NOMO-1 (cell line): ENCODE results near the gene LRRC4C.
"Not testable (repeated sequence)": the region's sequence is repeated elsewhere in the genome, so short reads cannot be mapped to it uniquely, and the experiment has no call there.

Experiments
- DNase-seq, 2 experiments: peaks; one replicate each; lab custom pipeline; 2025; ENCODE audit not compliant: unreplicated experiment in 2 of 2; lab: John Stamatoyannopoulos, UW

The LRRC4C gene

DNA sequence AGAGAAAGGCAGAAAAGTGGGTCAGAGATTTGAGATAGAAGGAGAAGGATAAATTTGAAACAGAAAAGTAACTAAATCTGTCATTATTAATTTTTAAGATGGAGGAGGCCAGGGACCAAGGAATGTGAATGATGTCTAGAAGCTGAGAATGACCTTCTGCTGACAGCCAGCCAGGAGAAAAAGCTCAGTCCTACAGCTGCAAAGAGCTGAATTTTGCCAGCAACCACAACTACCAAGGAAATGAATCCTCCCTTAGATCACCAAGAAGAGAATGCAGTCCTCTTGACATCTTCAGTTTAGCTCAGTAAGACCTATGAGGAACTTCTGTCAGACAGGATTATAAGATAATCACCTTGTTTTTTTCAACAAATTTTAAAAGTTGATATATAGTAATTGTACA lies 538.2 kb downstream of the LRRC4C start:
- DNase-seq = no peak

GRCh38 chr11:40910774-40911173 lies 548.7 kb downstream of the LRRC4C start:
- not testable (repeated sequence) for DNase-seq

DNA sequence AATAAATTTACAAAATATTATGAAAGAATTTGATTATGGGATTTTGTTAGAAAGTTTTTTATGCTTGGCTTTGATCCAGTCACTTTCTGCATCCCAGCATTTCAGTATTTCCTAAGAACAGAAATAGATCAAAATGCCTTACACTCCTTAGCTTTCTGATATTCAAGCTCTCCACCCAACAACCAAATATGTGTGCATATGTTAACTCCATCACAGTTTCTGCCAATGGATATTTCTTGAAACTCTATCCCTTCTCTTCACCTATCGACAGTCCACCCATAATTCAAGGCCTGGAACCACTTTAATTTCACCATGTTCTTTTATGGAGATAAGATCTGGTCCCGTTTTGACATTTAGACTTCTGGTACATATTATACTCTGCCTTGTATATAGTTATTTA lies 565.0 kb downstream of the LRRC4C start:
- DNase-seq = no peak

GRCh38 chr11:40885250-40885954 lies 574.0 kb downstream of the LRRC4C start:
- DNase-seq = no peak

- DNase-seq = no peak
Measured at GRCh38 chr11:40882301-40882700, 577.2 kb downstream of the LRRC4C start.

DNA sequence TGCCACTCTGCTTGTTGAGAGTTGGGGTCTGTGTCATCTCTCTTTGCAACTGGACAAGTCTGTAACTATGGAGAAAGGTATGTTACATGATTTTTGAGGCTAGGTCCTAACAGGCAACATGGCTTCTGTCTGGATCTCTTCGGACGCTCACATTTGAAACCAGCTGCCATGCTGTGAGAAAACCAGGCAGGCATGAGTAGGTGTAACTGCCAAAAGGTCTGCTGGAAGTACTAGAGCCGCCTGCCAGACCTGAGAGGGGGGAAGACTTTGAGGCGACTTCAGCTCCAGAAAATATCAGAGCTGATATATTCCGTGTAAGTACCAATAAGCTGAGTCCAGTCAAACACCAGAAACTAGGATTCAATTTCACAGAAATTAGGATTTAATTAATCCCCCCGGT lies 579.5 kb downstream of the LRRC4C start:
- no peak for DNase-seq

GRCh38 chr11:40877981-40878380 lies 581.5 kb downstream of the LRRC4C start:
- DNase-seq = no peak

DNA sequence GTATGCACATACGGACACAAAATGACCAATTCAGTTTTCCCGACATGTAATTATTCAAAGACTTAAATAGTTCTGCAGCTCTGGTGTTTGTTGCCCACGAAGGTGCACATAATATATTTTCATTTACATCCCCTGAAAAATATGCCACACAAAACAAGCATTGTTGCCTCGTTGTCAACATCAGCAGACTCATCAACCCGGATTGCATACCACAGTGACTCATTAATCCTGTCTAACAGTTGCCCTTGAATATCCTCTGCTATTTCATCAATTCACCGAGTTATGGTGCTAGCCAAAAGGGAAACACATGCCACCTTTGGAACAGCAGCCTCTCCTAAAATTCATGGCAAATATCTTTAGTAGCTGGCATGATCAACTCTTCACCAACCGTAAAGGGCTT lies 582.2 kb downstream of the LRRC4C start:
- no peak for DNase-seq

DNA sequence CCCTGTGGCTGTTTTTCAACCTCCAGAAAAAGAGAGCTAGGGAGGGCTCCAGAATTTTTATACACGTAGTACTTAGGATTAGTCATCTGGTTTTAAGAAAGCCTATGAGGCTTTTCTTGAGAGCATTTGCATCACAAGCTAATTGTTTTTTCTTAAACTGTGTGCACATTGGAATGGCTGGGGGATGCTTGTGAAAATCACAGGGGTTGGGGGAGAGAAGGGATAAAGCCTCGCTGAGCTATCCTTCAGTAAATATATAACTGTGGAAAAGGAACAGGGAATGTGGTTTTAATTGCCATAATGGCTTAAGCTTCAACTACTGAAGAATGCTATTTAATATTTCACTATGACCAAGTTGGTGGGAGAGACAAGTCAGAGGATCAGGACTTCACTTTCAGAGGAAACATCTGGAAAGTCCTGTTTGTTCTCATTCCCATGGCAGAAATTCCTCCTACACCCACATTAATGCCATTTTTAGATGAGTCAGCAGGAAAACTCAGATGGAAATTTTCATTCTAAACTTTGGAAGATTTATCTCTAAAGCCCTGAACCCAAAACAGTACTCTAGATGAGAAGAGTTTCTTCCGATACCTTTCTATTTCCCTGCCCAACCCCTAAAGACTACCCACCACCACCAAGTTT lies 591.3 kb downstream of the LRRC4C start:
- no peak for DNase-seq

- not testable (repeated sequence) for DNase-seq
Measured at GRCh38 chr11:40857754-40858153, 601.7 kb downstream of the LRRC4C start.

GRCh38 chr11:40842750-40843339 lies 616.6 kb downstream of the LRRC4C start:
- no peak for DNase-seq

DNA sequence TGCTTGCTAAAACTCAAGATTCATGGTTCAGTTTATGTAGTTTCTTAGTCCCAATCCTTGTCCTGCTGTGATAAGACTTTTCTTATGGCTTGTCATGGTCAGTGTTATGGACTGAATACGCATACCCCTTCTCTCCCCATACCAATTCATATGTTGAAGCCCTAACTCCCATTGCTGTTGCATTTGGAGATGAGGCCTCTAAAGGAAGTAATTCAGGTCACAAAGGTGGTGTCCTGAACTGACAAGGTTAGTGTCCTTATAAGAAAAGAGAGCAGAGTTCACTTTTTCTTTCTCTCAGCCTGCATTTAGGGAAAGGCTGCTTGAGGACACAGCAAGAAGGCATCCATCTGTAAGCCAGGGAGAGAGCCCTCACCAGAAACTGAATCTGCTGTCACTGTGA lies 618.2 kb downstream of the LRRC4C start:
- DNase-seq = no peak

DNA sequence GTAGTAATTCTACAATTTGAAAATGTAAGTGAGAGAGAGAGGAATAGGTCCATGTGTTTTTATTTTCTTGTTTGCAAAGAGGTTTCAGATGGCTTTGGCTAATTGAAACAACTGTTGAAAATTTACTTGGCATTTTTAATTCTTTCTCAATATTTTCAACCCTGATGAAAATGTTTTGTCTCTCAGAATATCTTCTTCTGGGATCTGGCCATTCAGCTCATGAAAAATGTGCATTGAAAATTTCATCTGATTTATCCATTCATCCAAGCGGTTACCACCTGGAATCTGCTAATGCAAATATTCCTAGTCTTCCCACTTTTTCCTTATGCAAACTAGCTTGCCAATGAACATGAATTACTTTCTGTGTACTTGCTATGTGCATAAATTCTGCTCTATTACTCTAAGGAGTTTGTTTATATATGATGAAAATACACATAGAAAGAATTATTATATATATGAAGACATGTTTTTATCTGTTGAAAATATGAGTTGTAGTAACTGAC lies 621.2 kb downstream of the LRRC4C start:
- DNase-seq = no peak

DNA sequence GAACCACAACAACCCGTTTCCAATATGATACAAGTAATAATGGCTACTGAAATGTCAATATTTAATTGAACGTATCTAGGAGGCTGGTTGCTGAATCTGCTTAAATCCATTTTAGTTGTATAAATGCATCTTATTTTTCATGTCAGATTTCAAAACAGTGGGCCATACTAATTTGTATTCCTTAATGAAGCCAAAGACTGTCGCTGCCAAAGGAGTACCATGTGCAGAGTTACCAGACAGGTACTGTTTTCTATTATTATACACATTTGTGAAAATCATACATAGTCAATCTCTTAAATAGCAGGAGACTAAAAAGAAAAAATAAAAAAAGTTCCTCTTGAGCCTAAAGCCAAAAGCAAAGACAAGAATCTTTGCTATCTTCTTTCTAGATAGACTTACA lies 632.3 kb downstream of the LRRC4C start:
- no peak for DNase-seq

- DNase-seq = no peak
Measured at GRCh38 chr11:40826601-40827000, 632.9 kb downstream of the LRRC4C start.

DNA sequence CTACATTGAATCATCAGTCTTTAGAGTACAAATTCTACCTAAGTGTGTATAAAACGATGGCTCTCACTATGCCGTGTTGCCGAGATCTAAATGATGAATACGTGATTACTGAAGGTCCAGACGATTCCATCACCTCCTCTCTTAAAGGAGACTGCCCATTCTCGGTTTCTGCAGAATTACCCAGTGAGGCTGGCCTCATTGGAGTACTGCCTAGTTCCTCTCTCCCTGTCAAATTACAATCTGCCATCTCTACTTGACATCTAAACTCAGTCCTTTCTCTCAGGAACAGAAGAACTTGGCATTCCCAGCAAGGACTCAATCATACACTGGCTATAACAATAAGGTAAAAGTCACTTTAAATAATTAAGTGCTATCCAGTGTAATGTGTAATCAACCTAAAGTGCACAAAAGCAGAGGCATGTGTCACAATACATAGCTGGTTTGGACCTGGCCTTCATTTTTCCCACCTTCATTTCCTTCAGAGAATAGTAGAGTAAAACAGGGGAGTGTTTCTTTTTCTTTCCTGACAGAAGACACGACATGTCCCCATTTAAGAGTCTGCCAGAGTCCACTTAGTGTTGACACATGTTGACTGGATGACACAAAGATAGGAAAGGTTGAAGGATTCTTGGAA lies 634.1 kb downstream of the LRRC4C start:
- DNase-seq = no peak

- DNase-seq = no peak
Measured at GRCh38 chr11:40819230-40819629, 640.2 kb downstream of the LRRC4C start.

- DNase-seq = no peak
Measured at GRCh38 chr11:40816976-40817375, 642.5 kb downstream of the LRRC4C start.

- DNase-seq = no peak
Measured at GRCh38 chr11:40797981-40798380, 661.5 kb downstream of the LRRC4C start.

DNA sequence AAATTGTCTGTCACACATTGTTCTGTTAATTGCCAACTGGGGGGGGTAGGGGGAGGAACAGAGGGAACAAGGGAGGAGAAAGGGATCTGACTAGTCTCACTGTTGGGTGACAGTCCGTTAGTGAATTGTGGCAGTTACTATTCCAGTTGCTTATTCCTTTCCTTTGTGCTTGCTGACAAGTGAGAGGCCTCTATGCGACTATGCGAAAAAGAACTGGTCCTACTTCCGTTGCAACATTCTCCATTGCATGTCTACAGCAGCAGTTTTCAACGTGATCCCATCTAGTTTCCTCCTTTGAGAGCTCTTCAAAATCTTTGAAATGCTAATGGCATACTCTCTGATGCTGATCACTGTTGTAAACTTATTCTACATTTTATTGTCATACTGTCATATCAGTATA lies 672.2 kb downstream of the LRRC4C start:
- DNase-seq = no peak

- no peak for DNase-seq
Measured at GRCh38 chr11:40763046-40763445, 696.4 kb downstream of the LRRC4C start.

DNA sequence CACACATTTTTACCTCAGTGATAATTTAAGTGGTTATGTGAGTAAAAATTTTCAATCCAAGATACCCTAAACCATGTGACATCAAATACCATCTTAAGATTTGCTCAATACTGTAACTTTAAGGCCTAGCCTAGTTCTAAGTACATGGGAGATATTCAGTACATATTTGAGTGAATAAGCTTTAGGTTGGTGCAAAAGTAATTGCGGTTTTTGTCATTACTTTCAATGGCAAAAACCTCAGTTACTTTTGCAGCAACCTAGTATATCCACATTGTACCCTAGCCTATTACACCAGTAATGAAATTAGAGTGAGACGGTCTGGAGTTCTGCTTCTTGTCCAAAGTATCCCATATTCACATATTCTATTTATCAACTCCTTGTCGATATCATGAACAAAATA lies 700.1 kb downstream of the LRRC4C start:
- no peak for DNase-seq
